Neural progenitor cell (in vitro differentiated cells): Measurements from ENCODE around the gene PNPLA7. TPM values are rescaled to one million over a fixed set of nuclear protein-coding genes. Genes with fewer than 3 reads are reported as not detected.

Source experiments
- DNase-seq: peaks from one replicate; pipeline ENCODE4 v3.0.0-alpha.2; 2016; ENCODE audit warnings: low spot score
- H2AFZ ChIP-seq: fragments of 200-600 bp; sonication (generic); replicated peaks from 2 replicates; pipeline ENCODE4 v1.6.1; 2016; ENCODE audit warnings: antibody characterized with exemption
- H3F3A ChIP-seq: fragments of 200-600 bp; sonication (generic); 2 replicates; pipeline ENCODE4 v1.6.1; 2016; ENCODE audit warnings: antibody characterized with exemption, low read depth
- H3K27ac ChIP-seq: fragments of 200-600 bp; sonication (generic); 2 replicates; pipeline ENCODE4 v1.5.1; 2016; ENCODE audit warnings: mild to moderate bottlenecking
- H3K27me3 ChIP-seq: fragments of 200-600 bp; sonication (generic); 2 replicates; pipeline ENCODE4 v1.6.1; 2016; ENCODE audit warnings: mild to moderate bottlenecking, moderate library complexity
- H3K36me3 ChIP-seq: fragments of 200-600 bp; sonication (generic); 2 replicates; pipeline ENCODE4 v1.5.1; 2016
- H3K4me1 ChIP-seq: fragments of 200-600 bp; sonication (generic); 2 replicates; pipeline ENCODE4 v1.6.1; 2016; ENCODE audit warnings: mixed run types
- H3K4me2 ChIP-seq: fragments of 200-600 bp; sonication (generic); 2 replicates; pipeline ENCODE4 v1.6.1; 2016
- H3K4me3 ChIP-seq: fragments of 200-600 bp; sonication (generic); 2 replicates; pipeline ENCODE4 v1.5.1; 2016
- H3K79me2 ChIP-seq: fragments of 200-600 bp; sonication (generic); 2 replicates; pipeline ENCODE4 v1.6.1; 2016; ENCODE audit warnings: low read depth
- H3K9ac ChIP-seq: fragments of 200-600 bp; sonication (generic); 2 replicates; pipeline ENCODE4 v1.6.1; 2016
- H3K9me3 ChIP-seq: fragments of 200-600 bp; sonication (generic); 2 replicates; pipeline ENCODE4 v1.5.1; 2016; ENCODE audit warnings: low read depth
- H4K20me1 ChIP-seq: fragments of 200-600 bp; sonication (generic); 2 replicates; pipeline ENCODE4 v1.6.1; 2016; ENCODE audit warnings: low read depth
- H3K27ac Mint-ChIP-seq: 3 replicates; pipeline ENCODE4 v1.8.0; 2021; ENCODE audit warnings: mixed read lengths
- H3K27me3 Mint-ChIP-seq: 2 replicates; pipeline ENCODE4 v1.8.0; 2022; ENCODE audit warnings: low read depth, mild to moderate bottlenecking, inconsistent platforms, moderate library complexity, mixed read lengths; ENCODE audit not compliant: insufficient read depth
- H3K36me3 Mint-ChIP-seq: 3 replicates; pipeline ENCODE4 v1.8.0; 2021; ENCODE audit warnings: mixed read lengths
- H3K4me1 Mint-ChIP-seq: 3 replicates; pipeline ENCODE4 v1.8.0; 2021; ENCODE audit warnings: mixed read lengths
- H3K4me3 Mint-ChIP-seq: 3 replicates; pipeline ENCODE4 v1.8.0; 2021; ENCODE audit warnings: mild to moderate bottlenecking, moderate library complexity, mixed read lengths
- H3K9me3 Mint-ChIP-seq: 3 replicates; pipeline ENCODE4 v1.8.0; 2020; ENCODE audit warnings: mixed read lengths
- CTCF ChIP-seq: fragments of 200-600 bp; sonication (generic); IDR thresholded peaks from 2 replicates; pipeline ENCODE4 v1.5.1; 2017; ENCODE audit warnings: antibody characterized with exemption, mild to moderate bottlenecking
- EZH2 ChIP-seq: fragments of 200-600 bp; sonication (generic); IDR thresholded peaks from 2 replicates; pipeline ENCODE4 v1.6.1; 2017; ENCODE audit warnings: antibody characterized with exemption, mild to moderate bottlenecking, moderate library complexity
- EZH2phosphoT487 ChIP-seq: fragments of 200-600 bp; sonication (generic); IDR thresholded peaks from 2 replicates; pipeline ENCODE4 v1.6.1; 2017; ENCODE audit warnings: antibody characterized with exemption
- total RNA-seq: library from RNA; depleted of rRNA; stranded (reverse); fragments of >200 nt; gene quantifications from 2 replicates; pipeline ENCODE4 v1.2.3, GENCODE V29; 2015; ENCODE audit warnings: low replicate concordance

The PNPLA7 gene
- total RNA-seq, 1 donor from 2014 or later = 0.13 TPM

GRCh38 chr9:137586854-137587253, 36.7 kb upstream of the PNPLA7 start:
- Histone ChIP-seq H3K36me3 (no peaks in the 10 kb centered on the region), H3K4me2 (no peak overlapping the region), H3K27me3 (no peaks in the 10 kb centered on the region), H3K27ac (no peak overlapping the region), H3K4me3 (no peak overlapping the region), H3K79me2 (peaks cover 32% of the 10 kb centered on the region), H3F3A (no peaks in the 10 kb centered on the region), H3K4me1 (peaks cover 8% of the 10 kb centered on the region), H3K9ac (no peak overlapping the region), H4K20me1 (peaks cover 58% of the 10 kb centered on the region), H3K9me3 (no peaks in the 10 kb centered on the region), H2AFZ (no peak overlapping the region)
- no peak for TF ChIP-seq CTCF
- no peak for TF ChIP-seq EZH2phosphoT487
- no peak for TF ChIP-seq EZH2
- Mint-ChIP-seq H3K9me3 (no peaks in the 10 kb centered on the region), H3K4me1 (peaks cover 17% of the 10 kb centered on the region), H3K27me3 (peaks cover 1% of the 10 kb centered on the region), H3K36me3 (peaks cover 23% of the 10 kb centered on the region), H3K27ac (no peak overlapping the region), H3K4me3 (no peak overlapping the region)
- DNase-seq = no peak

- no peak overlapping the region for H3K9ac ChIP-seq
- TF ChIP-seq EZH2phosphoT487 (no peak), CTCF (no peak), EZH2 (no peak)
- no peak for DNase-seq
- no peak overlapping the region for H3K27ac ChIP-seq
- Mint-ChIP-seq H3K27ac (no peak overlapping the region), H3K4me3 (no peak overlapping the region), H3K36me3 (peaks cover 27% of the 10 kb centered on the region), H3K4me1 (peaks cover 17% of the 10 kb centered on the region), H3K9me3 (no peaks in the 10 kb centered on the region), H3K27me3 (peaks cover 7% of the 10 kb centered on the region)
- no peak overlapping the region for H3K4me3 ChIP-seq
- H3K4me2 ChIP-seq = no peak overlapping the region
- H3F3A ChIP-seq = peaks cover 14% of the 10 kb centered on the region
- H3K4me1 ChIP-seq = peaks cover 6% of the 10 kb centered on the region
- H2AFZ ChIP-seq = no peak overlapping the region
- H3K9me3 ChIP-seq = no peaks in the 10 kb centered on the region
- H3K36me3 ChIP-seq = no peaks in the 10 kb centered on the region
- H4K20me1 ChIP-seq = peaks cover 50% of the 10 kb centered on the region
- H3K79me2 ChIP-seq = peaks cover 14% of the 10 kb centered on the region
- no peaks in the 10 kb centered on the region for H3K27me3 ChIP-seq
These were observed 33.8 kb upstream of the PNPLA7 start for GRCh38 chr9:137583957-137584356.

- Histone ChIP-seq H3K4me3 (no peak overlapping the region), H3K9ac (no peak overlapping the region), H3K9me3 (no peaks in the 10 kb centered on the region), H3K36me3 (no peaks in the 10 kb centered on the region), H3K27ac (no peak overlapping the region), H4K20me1 (peaks cover 44% of the 10 kb centered on the region), H3K4me2 (no peak overlapping the region), H3F3A (peaks cover 15% of the 10 kb centered on the region), H3K79me2 (peaks cover 10% of the 10 kb centered on the region), H2AFZ (no peak overlapping the region), H3K27me3 (no peaks in the 10 kb centered on the region), H3K4me1 (peaks cover 5% of the 10 kb centered on the region)
- Mint-ChIP-seq H3K27me3 (peaks cover 7% of the 10 kb centered on the region), H3K27ac (no peak overlapping the region), H3K4me1 (peaks cover 12% of the 10 kb centered on the region), H3K4me3 (no peak overlapping the region), H3K9me3 (no peaks in the 10 kb centered on the region), H3K36me3 (peaks cover 27% of the 10 kb centered on the region)
- DNase-seq = no peak
- no peak for TF ChIP-seq EZH2phosphoT487
- no peak for TF ChIP-seq CTCF
These were observed 33.1 kb upstream of the PNPLA7 start for GRCh38 chr9:137583347-137583746.
